ENCODE data around the gene RETSAT.
"Not testable (repeated sequence)": the region's sequence is repeated elsewhere in the genome, so short reads cannot be mapped to it uniquely, and the experiment has no call there.

The RETSAT gene

DNA sequence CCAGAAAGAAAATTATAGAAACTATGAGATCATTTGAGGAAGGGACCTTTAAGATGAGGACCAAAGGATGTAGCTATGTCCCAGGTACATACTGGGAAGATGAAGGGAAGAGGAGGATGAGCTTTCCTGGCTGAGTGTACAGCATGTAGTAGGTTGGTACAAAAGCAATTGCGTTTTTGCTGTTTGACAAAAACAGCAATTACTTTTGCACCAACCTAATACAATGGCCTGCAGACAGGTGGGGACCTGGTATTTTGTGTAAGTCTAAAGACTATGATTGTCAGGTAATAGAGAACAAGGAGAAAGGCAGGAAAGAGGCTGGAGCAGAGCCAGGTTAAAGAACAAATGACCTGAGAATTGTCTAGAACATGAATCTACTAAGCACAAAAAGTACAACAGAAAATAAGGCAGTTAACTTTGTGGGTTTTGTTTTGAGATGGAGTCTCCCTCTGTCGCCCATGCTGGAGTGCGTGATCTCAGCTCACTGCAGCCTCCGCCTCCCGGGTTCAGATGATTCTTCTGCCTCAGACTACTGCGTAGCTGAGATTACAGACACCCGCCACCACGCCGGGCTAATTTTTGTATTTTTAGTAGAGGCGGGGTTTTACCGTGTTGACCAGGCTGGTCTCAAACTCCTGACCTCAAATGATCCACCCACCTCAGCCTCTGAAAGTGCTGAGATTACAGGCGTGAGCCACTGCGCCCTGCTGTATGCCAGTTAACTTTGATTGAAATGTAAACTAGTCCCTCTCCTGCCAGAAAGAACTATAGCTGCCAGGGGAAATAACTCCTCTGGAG lies 23.3 kb downstream of the RETSAT start:
- DNase-seq (ENCODE audit: low spot score), result no peak

DNA sequence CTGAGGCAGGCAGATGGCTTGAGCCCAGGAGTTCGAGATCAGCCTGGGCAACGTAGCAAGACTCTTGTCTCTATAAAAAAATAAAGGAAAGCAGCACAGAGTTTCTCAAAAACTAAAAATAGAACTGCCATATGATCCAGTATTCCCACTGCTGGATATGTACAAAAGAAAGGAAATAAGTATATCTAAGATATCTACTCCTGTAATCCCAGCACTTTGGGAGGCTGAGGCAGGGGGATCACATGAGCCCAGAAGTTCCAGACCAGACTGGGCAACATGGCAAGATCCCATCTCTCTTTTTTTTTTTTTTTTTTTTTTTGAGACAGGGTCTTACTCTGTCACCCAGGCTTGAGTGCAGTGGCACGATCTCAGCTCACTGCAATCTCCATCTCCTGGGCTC lies 24.6 kb downstream of the RETSAT start:
- not testable (repeated sequence) for DNase-seq (ENCODE audit: low spot score)

DNA sequence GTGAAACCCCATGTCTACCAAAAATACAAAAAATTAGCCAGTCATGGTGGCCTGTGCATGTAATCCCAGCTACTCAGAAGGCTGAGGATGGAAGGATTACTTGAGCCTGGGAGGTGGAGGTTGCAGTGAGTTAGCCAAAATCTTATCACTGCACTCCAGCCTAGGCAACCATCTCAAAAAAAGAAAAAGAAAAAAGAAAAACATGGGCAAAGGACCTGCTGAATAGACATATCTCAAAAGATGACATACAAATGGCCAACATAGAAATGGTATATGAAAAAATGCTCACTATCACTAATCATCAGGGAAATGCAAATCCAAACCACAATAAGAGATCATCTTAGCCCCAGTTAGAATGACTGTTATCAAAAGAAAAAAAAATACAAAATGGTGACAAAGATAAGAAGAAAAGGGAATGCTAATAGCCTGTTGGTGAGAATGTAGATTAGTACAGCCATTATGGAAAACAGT lies 25.1 kb downstream of the RETSAT start:
- no peak for DNase-seq (ENCODE audit: low spot score)

DNA sequence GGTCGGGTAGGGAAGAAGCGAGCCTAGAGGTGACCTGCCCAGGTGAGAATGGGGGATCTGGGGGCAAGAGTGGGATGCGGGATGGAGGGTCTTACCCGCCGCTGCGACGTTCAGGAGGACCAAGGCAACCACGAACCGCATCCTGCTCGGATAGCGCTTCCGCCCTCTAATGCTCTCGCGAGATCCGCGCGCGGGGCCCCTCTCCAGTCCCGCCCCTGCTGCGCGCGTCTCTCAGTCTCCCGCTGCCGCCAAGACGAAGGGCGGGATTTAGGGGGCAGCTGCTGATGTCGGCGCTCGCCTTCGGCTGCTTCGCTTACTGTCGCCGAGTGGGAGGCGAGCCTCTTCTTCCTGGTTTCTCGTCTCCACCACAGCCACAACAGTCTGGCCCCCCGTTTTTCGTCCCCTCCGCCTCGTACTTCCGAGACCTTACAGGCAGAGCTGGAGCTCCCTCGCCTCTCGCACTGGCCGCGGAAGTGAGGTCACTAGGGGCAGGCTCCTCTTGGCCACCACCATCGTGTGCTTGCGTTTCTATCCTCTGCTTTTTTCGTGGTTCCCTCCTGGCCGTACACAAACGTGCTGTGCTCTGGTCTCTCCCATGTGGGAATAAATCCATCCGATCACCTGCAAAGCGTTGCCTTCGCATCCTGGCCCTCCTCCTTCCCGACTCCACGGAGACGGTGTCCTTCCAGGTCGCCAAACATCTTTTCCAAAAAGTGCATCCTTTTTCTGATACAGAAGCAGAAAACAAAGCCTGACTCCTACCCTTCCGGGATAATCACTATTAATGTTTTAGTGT lies 26.3 kb downstream of the RETSAT start, which contains the start of gene TGOLN2:
Gene TGOLN2 (minus strand): TSS at position 168 of the 796 bp plus-strand sequence. CDS start 27 bp downstream, at position 141.
- DNase-seq (ENCODE audit: low spot score), result peak; percentile 91

DNA sequence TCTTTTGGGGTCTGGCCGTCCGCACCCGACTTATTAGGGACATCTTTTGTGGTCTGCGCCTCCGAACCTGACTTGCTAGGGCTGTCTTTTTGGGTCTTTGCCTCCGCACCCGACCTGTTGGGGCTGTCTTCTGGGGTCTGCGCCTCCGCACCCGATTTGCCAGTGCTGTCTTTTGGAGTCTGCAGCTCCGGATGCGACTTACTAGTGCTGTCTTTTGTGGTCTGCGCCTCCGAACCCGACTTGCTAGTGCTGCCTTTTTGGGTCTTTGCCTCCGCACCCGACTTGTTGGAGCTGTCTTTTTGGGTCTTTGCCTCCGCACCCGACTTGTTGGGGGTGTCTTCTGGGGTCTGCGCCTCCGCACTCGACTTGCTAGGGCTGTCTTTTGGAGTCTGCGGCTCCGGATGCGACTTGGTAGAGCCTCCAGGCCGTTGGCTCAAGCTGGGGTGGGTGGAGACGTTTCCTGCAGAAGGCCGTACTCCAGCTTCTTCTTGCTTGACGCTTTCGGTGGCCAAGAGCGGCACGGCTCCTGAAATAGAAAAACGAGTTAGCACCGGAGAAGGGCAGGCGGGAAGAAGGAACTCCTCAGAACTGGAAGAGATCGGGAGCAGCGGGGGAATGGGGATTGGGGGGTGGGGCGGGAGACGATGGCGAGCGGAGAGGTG lies 27.0 kb downstream of the RETSAT start:
- peak; percentile 48 for DNase-seq (ENCODE audit: low spot score)

DNA sequence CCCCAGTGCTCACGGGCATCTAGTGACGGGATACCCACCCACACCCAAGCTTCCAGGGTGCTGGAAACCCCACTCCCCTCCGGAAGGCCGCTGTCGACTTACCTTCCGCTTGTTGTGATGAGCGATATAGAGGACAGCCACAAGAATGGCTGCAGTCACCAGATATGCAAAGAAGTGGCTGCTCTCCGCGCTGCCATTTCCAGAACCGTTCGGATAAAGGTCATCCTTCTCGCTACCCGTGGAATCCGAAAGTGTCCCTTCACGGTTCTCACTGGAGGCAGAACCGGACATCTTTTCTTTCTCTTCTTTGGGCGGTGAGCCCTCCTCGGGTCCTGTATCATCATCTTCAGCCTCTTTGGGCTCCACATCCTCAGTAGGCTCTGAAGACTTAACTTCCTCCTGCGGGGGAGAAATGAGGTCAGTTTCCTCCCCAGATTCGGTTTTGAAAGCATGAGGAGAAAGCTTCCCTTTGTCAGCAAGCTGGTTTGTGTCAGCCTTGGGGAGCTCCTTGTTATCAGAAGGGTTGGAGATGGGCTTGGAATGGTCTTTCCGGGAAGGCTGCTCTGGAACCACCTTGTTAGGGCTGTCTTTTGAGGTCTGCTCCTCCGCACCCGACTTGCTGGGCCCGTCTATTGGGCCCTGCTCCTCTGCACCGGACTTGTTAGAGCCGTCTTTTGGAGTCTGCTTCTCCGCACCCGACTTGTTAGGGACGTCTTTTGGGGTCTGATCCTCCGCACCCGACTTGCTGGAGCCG lies 27.7 kb downstream of the RETSAT start:
- peak; percentile 52 for DNase-seq (ENCODE audit: low spot score)

DNA sequence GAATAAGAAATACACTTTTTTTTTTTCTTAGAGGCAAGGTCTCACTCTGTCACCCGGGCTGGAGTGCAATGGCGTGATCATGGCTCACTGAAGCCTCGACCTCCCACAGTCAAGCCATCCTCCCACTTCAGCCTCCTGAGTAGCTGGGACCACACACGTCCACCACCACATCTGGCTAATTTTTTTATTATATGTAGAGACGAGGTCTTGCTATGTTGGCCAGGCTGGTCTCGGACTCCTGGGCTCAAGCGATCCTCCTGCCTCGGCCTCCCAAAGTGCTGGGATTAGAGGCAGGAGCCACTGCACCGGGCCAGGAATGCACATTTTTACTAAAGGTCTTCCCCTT lies 28.9 kb downstream of the RETSAT start:
- DNase-seq (ENCODE audit: low spot score), result no peak

DNA sequence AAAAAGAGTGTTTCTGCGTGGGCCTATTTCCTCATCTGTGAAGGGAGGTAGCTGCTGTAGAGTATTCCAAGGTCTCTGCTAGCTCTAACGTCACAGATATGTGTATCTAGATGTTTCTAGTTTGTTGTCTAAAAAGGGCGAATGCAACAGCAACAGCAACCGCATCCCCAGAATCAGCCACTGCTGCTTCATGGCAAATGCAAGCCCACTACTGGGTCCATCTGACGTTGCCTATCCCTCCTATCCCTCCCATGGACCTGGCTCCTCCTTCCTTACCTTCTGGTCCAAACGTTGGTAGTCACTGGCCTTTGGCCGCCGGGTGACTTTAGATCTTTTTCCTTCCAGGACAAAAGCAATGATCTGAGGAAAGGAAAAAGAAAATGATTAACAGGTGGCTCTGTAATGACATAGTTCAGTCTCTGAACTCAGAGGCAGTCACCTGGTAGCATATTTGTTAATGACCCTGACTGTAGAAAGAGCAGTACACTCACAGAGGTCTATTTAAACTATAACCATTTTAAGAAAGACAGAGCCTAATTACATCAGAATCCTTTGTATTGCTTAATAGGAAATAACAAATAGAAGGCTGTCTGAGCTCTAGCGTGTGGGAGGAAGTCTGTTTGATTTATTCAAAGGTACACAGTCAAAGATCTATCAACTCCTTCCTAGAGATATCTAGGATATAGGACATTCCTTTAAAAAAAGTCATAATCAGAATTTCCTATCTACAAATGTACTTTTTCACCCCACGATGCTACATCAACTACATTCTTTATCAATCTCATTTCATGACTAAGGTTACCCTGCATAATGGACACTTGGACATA lies 29.5 kb downstream of the RETSAT start:
- peak; percentile 92 for DNase-seq (ENCODE audit: low spot score)

DNA sequence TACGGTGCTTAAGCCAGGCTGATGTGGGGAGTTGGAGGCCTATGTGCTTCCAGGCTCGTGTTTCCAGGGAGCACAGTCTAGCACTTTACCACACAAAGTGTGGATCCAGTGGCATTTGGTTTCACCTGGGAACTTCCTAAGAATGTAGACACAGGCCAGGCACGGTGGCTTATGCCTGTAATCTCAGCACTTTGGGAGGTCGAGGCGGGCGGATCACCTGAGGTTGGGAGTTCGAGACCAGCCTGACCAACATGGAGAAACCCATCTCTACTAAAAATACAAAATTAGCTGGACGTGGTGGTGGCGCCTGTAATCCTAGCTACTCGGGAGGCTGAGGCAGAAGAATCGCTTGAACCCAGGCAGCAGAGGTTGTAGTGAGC lies 30.4 kb downstream of the RETSAT start:
- not testable (repeated sequence) for DNase-seq (ENCODE audit: low spot score)

DNA sequence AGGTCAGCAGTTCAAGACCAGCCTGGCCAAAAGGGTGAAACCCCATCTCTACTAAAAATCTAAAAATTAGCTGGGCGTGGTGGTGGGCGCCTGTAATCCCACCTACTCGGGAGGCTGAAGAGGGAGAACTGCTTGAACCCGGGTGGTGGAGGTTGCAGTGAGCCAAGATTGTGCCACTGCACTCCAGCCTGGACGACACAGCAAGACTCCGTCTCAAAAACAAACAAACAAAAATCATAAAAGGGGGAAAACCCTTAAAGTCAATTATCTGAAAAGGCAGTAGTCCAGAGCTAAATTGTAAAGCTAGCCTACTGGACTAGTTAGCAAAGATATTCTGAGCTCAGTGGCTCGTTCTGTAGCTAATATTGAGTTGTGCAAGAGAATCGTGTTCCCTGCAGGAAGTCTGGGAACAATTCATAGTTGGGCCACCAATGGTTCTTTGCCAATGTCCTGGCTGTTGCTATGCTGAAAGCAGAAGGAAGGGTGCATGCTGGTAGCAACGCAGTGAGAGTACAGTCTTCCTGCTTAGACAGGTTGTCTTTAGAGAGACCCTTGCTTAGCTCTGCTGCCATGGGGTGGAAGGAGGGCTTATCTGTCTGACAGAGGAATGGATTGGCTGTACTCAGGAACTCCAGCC lies 30.9 kb downstream of the RETSAT start:
- no peak for DNase-seq (ENCODE audit: low spot score)

DNA sequence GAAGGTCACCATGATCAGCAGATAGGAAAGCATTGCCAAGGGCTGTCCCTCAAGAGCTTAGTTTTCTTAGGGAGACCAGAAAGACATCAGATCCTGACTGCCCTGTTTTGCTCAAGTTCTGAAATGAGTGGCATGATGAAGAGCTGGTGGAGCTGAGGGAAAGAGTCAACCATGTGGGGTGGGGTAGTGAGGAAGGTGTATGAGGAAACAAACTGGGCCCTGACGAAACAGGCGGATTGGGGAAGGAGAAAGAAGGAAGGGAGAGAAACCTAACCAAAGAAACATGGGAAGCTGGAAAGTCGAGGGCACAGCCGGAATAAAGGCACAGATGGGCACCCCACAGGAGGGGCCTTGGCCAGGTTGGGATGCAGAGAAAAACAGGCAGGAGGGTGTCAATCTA lies 34.5 kb downstream of the RETSAT start:
- DNase-seq (ENCODE audit: low spot score), result no peak

DNA sequence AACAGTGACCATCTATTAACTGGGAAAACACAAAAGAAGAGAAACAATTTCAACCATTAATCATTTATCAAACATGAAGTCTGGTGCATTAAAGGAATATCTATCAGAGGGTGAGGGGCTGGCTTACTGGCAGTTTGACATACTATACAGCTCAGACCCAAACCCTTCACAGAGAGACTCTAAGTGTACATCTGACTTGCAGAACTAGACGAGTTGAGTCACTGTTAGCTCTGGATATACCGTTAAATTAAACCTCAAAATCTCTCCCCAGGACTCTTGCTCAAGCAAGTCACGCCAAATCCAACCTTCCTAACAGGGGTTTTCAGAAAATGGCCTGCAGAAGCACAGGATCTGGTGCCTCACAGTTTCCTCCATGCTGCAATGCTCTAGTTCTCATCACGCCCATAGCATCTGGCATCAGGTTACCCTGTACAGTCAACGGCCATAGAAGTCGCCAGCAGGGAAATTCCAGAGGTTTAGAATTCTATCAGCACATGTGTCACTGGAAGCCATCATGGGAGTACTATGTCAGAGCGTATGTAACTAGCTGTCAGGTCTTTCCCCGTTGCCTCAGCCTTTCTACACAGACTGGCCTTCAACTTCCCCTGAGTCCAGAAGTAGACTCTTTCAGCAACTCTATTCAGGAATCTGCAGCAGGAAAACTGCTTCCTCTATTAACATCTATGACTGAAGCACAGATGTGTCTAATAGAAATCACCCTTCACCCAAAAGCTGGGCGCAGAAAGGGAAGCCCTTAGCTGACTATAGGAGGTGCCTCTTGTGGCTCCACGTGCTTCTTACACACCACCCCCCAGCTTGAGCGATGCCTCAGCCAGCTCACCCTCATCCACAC lies 35.9 kb downstream of the RETSAT start:
- peak; percentile 30 for DNase-seq (ENCODE audit: low spot score)

DNA sequence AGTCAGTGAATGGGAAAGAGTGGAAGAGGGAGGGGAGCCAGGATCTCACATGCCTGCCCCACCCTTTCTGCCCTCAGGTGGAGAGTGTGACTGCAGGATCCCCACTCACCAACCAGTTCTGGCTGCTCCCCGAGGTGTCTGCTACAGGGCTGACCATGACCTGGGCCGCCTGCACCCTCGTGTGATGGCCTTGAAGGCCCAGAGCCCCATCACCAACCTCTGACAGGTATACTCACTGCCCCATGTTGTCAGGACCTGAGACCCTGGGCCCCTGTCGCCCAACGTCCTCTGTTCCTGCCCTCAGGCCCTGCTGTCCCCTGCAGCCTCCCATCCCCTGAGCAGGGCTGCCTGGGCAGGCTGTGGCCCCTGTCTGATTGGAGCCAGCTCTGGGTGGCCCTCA lies 38.4 kb downstream of the RETSAT start:
- not testable (repeated sequence) for DNase-seq (ENCODE audit: low spot score)

DNA sequence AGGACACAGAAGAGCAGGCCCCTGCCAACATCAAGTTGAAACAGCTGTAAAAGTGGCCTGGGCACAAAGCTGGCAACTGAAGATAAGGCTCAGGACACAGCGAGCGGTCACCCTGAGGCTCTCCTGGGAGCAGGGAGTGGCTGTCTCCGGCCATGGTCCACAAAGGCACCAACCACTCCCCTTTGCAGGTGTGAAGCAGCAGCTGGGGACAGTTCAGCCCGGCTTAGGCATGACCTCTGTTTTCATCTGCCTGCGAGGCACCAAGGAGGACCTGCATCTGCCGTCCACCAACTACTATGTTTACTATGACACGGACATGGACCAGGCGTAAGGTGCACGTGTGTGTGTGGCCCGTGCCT lies 39.5 kb downstream of the RETSAT start:
- no peak for DNase-seq (ENCODE audit: low spot score)

DNA sequence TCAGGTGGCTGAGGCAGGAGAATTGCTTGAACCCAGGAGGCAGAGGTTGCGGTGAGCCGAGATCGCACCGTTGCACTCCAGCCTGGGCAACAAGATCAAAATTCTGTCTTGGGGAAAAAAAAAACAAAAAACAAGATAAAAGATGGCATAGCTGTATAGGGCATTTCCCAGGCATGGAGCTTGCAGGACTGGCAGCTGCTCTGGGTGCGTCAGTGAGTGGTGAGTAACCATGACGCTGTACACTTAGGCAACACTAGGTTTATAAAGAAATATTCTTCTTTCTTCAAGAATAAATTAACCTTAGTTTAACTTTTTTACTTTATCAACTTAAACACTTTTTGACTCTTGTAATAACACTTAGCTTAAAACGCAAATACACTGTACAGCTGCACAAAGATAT lies 41.9 kb downstream of the RETSAT start:
- DNase-seq (ENCODE audit: low spot score), result no peak

DNA sequence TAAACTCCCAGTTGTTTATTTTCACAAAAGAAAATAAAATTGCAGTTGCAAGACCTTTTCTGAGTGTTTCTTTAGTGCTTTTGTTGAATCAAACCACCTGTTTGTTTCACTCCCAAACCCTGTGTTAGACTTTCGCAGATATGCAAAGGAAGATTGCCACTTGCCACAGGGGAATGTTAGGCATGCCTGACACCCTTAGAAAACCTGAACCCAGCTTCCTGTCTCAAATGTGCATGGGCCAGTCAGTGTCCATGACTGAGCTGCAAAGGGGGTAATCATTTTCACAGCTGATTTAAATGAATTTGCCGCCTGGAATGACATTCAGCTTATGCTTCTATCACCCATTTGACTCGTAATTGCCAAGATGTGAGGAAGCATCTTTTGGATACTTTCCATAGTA lies 44.0 kb downstream of the RETSAT start:
- DNase-seq (ENCODE audit: low spot score), result peak; percentile 68

DNA sequence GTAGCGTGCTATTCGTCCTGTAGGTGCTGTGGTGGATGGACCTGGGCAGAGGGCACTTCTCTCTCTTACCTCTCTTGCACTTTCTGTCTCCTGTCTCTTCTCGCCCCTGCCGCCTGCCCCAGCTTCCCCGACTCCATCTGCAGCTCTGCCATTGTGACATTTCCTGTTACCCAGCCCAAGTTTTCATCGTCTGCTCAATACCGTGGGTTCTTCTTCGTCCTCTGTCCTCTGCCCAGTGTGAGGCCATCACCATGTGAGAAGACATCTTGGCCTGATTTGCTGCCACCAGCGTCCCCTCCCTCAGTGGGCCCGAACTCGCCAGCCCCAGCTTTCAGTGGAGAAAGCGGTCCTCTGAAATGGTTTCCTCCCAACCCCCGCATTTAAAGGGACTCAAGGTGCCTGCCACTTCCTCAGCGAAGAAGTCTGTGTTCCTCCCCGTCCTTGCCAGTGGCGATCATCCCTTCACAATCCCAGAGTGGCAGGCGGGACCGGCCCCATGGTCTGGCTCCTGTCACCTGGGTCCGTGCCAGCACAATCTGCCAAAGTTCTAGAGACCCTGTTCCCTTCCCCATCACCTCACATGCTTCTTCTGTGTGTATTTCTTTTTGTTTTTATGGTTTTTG lies 44.5 kb downstream of the RETSAT start:
- no peak for DNase-seq (ENCODE audit: low spot score)

DNA sequence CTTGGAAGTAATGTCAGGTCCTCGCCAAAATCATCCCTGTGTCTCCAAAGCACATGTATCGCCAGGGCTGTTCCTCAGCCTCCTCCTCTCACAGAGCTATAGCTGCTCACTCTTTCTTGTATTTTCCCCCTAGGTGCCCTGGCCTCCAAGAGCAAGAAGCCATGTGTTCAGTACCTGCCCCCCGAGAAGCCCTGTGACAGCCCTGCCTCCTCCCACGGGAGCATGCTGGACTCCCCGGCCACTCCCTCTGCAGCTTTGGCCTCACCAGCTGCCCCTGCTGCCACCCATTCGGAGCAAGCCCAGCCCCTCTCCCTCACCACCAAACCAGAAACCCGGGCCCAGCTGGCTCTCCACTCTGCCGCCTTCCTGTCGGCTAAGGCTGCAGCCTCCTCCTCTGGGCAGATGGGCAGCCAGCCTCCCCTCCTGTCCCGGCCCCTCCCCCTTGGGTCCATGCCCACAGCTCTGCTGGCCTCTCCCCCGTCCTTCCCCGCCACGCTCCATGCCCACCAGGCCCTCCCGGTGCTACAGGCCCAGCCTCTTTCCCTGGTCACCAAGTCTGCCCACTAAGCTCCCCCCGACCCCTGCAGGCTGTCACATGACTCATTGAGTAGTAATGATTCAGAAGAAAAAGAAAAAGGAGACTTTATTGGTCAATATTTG lies 45.3 kb downstream of the RETSAT start:
- peak; percentile 96 for DNase-seq (ENCODE audit: low spot score)

DNA sequence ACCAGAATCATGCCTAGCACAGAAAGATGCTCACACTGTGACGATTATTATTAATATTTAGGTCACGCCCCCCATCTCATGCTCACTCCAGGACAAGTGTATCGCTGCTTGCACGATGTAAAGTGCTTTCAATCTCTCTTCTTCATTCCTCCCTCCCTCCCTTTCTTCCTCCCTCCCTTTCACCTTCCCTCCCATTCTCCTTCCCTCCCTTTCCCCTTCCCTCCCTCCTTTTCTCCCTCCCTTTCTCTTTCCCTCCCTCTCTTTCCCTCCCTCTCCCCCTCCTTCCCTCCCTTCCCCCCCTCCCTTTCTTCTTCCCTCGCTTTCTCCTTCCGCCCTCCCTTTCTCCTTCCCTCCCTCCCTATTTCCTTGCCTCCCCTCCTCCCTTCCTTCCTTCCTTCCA lies 46.1 kb downstream of the RETSAT start:
- no peak for DNase-seq (ENCODE audit: low spot score)

Measured in kidney tubule cell (primary cell).